SK-N-SH treated with all-trans-retinoic acid at 6 μM for 48 hours (cell line): ENCODE data around the gene TP53BP2.

ENCODE experiments used
- CSDC2 ChIP-seq: fragments of 250-450 bp; sonication (Bioruptor Pico); IDR thresholded peaks from 2 replicates; pipeline ENCODE4 v1.5.0; 2020; ENCODE audit warnings: mild to moderate bottlenecking, moderate library complexity
- POU6F1 ChIP-seq: fragments of 250-450 bp; sonication (Bioruptor Pico); IDR thresholded peaks from 2 replicates; pipeline ENCODE4 v1.8.0; 2021; ENCODE audit warnings: low read depth, mild to moderate bottlenecking, moderate library complexity, borderline replicate concordance
- ZFP30 ChIP-seq: fragments of 450-650 bp; formaldehyde crosslinking; IDR thresholded peaks from 2 replicates; pipeline ENCODE4 v1.5.0; 2022; ENCODE audit warnings: mild to moderate bottlenecking, moderate library complexity

GRCh38 chr1:223738465-223739365 is 107.0 kb downstream of the TP53BP2 start:
- TF ChIP-seq POU6F1 (CRISPR knock-in tag) (no peak), ZFP30 (CRISPR knock-in tag) (no peak), CSDC2 (CRISPR knock-in tag) (no peak)
